Measurements from ENCODE around the gene NECTIN3.

NECTIN3 gene

DNA sequence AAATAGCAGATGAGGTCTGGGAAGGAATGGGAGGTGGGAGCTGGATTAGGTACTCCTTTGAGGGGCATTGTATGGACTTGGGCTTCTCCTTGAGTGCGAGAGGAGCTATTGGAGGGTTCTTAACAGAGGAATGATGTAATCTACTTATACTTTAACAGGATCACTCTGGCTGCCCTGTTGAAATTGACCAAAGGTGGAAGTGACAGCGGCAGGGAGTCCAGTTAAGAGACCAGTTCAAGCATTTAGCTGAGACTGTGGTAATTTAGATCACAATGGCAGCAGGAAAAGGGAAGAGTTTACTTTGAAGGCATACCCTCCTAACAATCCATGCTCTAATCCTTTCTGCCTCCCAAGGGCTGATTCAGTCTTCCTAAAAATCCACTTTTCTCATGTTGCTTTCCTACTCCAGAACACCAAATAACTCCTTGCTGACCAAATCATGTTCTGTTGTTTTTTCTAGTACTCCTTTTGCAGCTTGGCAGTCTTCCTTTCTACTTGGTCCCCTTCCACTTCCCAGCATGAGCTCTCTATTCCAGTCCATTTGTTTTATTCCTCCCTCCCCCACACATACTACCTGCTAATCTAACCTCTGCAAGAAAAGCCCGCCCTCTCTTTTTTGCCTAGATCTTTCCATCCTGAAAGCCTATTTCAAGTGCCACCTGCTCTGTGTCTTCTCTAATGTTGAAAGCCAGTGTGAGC lies 139.4 kb downstream of the NECTIN3 start:
- DNase-seq = no peak

DNA sequence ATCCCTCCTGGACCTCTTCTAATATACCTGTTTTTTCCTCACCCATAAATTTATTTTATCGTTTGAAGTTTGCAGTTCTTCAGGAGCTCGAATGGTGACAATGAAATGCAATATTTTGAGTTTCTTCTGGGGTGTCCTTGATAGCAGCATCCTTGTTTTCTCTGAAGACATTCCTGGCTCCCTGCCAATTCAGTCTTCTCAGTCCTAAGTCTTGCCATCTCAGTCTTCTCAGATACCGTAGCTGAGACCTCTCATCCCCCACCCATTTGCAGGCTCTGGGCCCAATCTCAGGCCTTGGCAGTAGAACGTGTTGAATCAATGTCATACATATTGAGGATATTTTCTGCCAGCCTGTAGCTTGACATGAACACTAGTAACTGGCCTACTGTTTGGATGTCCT lies 140.9 kb downstream of the NECTIN3 start:
- no peak for DNase-seq

DNA sequence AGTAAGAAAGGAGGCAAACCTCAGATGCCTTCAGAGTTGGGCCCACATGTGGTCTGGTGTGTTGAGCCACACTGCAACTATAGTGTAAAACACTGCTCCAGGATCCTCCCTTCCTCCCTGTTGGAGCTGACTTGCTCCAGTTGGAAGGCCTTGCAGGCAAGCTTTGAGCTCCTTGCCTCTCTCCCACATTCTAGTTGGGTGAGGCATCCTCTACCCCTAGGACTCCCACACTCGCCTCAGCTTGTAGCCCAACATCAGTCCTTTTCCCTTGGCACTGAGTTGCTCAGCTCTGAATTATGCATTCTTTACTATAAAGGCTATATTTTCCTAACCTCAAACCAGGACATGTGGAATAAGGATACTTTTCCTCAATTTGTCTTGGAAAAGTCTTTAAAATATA lies 143.9 kb downstream of the NECTIN3 start:
- DNase-seq = no peak

DNA sequence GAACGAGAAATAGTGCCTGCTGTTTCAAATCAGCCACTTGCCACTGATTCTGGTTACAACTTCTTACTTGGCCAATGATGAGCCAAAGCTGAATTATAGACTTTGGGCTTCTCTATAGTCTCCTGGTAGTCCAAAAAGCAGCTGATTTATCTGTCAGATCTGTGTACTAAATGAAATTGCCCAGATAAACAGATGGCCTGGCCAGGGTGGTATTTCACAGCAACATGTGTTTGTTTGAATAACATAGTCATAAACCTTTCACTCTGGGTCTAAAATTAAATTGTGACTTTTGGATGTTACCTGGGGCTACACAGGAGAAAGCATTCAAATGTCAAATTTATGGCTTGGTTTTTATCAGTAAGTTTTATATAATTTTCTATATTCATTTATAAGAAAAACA lies 147.0 kb downstream of the NECTIN3 start:
- no peak for DNase-seq

DNA sequence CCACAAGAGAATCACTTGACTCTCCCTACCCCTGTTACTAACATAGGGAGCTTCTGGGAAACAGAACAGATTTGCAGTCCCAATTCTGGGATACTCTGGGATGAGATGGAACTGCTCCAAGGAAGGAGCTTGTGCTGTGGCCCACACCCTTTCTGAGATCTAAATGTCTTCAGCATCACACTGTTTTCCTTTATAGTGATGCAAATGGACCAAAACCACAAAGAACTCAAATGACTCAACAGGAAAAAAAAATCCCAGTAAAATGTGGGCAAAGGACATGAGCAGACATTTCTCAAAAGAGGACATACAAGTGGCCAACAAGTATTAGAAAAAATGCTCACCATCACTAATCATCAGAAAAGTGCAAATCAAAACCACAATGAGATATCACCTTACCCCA lies 155.6 kb downstream of the NECTIN3 start:
- no peak for DNase-seq

DNA sequence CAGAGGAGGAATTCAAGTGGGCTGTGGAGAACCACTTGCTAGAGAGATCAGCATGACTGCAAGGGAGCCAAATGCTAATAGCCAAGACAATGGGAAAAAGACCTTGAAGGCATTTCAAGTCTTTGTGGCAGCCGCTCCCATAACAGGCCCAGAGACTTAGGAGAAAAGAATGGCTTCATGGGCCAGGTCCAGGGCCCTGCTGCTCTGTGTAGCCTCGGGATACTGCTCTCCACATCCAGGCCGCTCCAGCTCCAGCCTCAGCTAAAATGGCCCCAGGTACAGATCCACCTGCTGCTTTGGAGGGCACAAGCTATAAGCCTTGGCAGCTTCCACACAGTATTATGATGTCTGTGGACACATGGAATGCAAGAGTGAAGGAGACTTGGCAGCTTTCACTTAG lies 157.7 kb downstream of the NECTIN3 start:
- no peak for DNase-seq

DNA sequence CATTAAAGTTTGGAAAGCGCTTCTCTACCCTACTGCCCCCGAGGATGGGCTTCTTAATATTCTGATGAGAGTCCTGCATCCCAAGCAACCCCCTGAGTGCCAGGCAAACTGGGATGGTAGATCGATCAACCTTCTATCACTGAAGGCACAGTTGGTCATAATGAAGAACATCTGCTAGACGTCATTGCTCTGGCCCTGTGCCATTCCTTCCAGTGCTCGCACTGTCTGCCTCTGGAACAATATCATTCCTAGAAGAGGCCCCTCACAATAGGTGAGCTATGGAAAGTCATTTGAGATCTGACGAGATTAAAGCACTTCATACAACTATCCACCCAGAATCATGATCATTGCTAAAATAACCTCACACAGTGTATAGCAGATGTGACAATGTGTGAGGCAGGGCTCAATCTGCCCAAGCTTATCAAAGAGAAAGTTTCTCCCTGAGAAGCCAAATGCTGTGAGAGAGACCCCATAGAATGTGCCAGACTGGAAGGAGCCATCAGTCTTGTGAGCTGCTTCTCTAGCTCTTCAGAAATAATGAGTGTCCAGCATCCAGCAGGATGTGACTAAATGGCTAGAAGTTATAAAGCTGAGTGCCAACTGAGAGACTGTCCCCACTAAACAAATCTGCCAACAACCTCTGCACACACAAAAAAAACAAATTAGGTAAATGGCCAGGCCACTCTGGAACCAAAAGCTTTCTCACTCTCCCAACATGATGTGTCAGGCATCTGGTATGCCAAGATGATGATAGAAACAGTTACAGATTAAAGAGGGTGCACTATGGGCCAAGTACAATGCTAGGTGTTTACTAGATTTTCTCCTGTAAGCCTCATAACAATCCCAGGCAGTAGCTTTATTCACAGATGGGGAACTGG lies 165.5 kb downstream of the NECTIN3 start:
- no peak for DNase-seq

DNA sequence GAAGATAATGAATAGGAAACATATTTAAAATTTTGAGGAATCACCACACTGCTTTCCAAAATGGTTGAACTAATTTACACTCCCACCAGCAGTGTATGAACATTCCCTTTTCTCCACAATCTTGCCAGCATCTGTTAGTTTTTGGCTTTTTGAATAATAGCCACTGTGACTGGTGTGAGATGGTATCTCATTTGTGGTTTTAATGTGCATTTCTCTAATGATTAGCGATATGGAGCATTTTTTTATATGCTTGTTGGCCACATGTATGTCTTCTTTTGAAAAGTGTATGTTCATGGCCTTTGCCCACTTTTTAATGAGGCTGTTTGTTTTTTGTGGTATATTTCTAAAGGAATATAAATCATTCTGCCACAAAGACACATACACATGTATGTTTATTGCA lies 166.3 kb downstream of the NECTIN3 start:
- no peak for DNase-seq

DNA sequence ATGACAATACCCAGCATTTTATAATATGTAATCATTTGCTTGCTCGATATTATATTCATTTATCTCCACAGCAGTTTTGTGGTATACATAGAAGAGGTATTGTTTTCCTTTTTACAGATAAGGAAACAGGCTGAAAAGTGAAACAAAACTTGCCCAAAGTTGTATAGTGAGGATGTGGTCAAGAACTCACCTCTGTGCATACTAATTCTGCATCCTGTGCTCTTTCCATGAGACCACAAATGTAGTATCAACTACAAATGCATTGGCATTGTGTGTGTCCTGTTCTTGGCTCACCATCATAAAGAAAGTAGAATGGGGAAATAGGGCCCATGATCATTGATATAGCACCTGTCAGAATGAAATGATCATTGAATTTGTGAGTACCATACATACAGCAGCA lies 167.3 kb downstream of the NECTIN3 start:
- DNase-seq = no peak

DNA sequence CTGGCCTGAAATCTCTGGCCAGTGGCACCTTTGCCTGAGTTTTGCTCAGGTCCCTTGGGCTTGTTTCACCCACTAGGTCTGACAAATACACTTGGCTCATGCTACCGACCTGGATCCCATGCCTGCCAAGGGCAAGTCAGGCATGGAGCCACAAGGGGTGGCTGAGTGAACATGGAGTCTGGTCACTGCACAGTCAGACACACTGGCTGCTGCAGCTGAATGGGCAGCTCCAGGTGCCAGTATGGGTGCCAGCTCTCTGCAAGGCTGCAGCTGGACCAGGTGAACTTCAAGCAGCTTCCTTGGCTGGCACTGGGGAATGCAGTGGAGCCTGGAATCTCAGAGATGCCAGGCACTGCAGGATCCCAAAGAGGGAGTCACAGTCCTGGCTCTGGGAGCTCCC lies 170.3 kb downstream of the NECTIN3 start:
- DNase-seq = no peak

Data from activated effector memory CD4-positive, alpha-beta T cell treated with Interleukin-2 at 50 U/mL for 16 hours (primary cell).